Endodermal cell (in vitro differentiated cells): ENCODE results near the gene AFF3. TPM values are rescaled to one million over a fixed set of nuclear protein-coding genes. Genes with fewer than 3 reads are reported as not detected.

Source experiments
- DNase-seq: peaks from one replicate; pipeline ENCODE4 v3.0.0-alpha.2; 2017
- H3K27ac ChIP-seq: 2 replicates; pipeline ENCODE4 v1.5.1; 2013; ENCODE audit warnings: mild to moderate bottlenecking, low read depth, low read length, moderate library complexity
- H3K27me3 ChIP-seq: 2 replicates; pipeline ENCODE4 v1.6.1; 2013; ENCODE audit warnings: mild to moderate bottlenecking, low read length, moderate library complexity; ENCODE audit not compliant: insufficient read depth, control insufficient read depth, poor library complexity, severe bottlenecking
- H3K36me3 ChIP-seq: 2 replicates; pipeline ENCODE4 v1.7.0; 2013; ENCODE audit warnings: mild to moderate bottlenecking, low read length, moderate library complexity; ENCODE audit not compliant: control insufficient read depth, insufficient read depth
- H3K4me1 ChIP-seq: one replicate; pipeline ENCODE4 v1.7.0; 2013; ENCODE audit warnings: low read length; ENCODE audit not compliant: control insufficient read depth, insufficient read depth
- H3K4me3 ChIP-seq: 2 replicates; pipeline ENCODE4 v1.5.1; 2013; ENCODE audit warnings: mild to moderate bottlenecking, low read length, moderate library complexity
- H3K9ac ChIP-seq: 2 replicates; pipeline ENCODE4 v1.6.1; 2013; ENCODE audit warnings: mild to moderate bottlenecking, low read length, moderate library complexity; ENCODE audit not compliant: poor library complexity, severe bottlenecking; ENCODE audit errors: extremely low read depth
- H3K9me3 ChIP-seq: 2 replicates; pipeline ENCODE4 v1.6.1; 2013; ENCODE audit warnings: mild to moderate bottlenecking, low read length, moderate library complexity; ENCODE audit not compliant: control insufficient read depth
- H3K27ac Mint-ChIP-seq: 2 replicates; pipeline ENCODE4 v1.8.0; 2020; ENCODE audit warnings: mixed read lengths
- H3K27me3 Mint-ChIP-seq: 2 replicates; pipeline ENCODE4 v1.8.0; 2021; ENCODE audit warnings: mild to moderate bottlenecking, mixed read lengths; ENCODE audit not compliant: insufficient read depth
- H3K36me3 Mint-ChIP-seq: 2 replicates; pipeline ENCODE4 v1.8.0; 2020; ENCODE audit warnings: low read depth, mixed read lengths
- H3K4me1 Mint-ChIP-seq: 2 replicates; pipeline ENCODE4 v1.8.0; 2020; ENCODE audit warnings: mixed read lengths
- H3K4me3 Mint-ChIP-seq: 2 replicates; pipeline ENCODE4 v1.8.0; 2020; ENCODE audit warnings: mild to moderate bottlenecking, moderate library complexity, mixed read lengths
- H3K9me3 Mint-ChIP-seq: 2 replicates; pipeline ENCODE4 v1.8.0; 2020; ENCODE audit warnings: mild to moderate bottlenecking, mixed read lengths
- CTCF ChIP-seq: fragments of 200-600 bp; sonication (generic); conservative IDR thresholded peaks from 2 replicates; pipeline ENCODE4 v1.5.0; 2021; ENCODE audit warnings: antibody characterized with exemption, mild to moderate bottlenecking
- WGBS, 2 experiments: methylation state at CpG; one replicate each; pipeline versions ENCODE4 v1.1.5 to v1.1.7; 2013; ENCODE audit warnings: missing lambda C conversion rate in 2 of 2, mixed read lengths in 1 of 2; ENCODE audit not compliant: insufficient coverage in 1 of 2, insufficient read length in 1 of 2; 5-methylcytosine and 5-hydroxymethylcytosine counted together
- total RNA-seq, 2 donors: library from RNA; stranded (reverse); fragmentation: NEBNext Ultra II Directional in 1 of 2; extraction: Animal tissue kit (Norgen Biotek cat#: 25700) in 1 of 2; gene quantifications; 2 replicates in 1 of 2; 3 replicates in 1 of 2; pipeline ENCODE4 v1.2.1, GENCODE V29; 2021

AFF3 gene
- total RNA-seq, 2 donors from 2014 or later, result 0.62 to 0.73 TPM

DNA sequence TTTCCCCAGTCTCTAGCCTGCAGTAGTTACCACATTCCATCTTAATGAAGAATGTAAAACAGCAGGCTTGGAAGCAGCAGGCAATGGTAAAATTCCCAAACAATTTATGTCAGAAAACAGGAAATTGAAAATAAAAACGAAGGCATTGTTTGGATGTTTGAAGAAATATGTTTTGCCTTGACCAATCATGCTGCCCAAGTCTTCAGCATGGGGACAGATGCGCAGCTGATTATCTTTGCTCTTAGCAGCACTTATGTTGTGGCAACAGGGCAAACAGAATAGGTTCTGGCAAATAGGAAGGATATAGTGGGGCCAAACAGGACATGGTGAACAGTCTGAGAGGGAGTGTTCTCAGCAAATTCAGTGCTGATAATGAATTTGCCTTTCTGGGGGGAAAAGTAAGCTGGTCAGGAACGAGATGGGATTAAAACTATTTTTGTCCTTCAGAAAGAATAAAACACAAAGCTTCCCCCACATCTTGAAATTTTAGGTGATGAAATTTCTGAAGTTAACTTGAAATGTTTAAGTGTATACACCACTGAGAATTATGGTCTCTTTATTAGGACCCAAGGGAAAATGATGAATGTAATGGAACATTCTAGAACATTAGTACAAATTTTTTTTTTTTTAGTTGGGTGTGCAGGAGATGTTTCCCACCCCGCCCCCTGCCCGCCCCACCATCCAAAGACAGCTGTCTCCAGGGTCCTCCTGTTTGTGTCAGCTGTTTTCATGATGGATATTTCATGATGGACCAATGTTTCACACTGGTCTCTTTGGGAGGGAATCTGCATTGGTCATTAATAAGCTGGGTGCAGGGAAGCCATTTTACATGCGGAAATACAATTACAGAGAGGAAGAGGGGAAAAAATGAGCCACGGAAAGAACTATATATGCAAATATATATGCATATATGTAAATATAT lies 413.0 kb downstream of the AFF3 start:
- no peak overlapping the region for H3K4me3 ChIP-seq
- no peaks in the 10 kb centered on the region for H3K36me3 ChIP-seq
- peak overlapping the region; percentile 40 for H3K27ac ChIP-seq
- peak; percentile 44 for DNase-seq
- Mint-ChIP-seq H3K36me3 (no peaks in the 10 kb centered on the region), H3K9me3 (no peaks in the 10 kb centered on the region), H3K4me3 (no peak overlapping the region), H3K4me1 (no peaks in the 10 kb centered on the region), H3K27me3 (no peaks in the 10 kb centered on the region), H3K27ac (no peak overlapping the region)
- H3K4me1 ChIP-seq, result no peaks in the 10 kb centered on the region
- TF ChIP-seq CTCF, result no peak
- no peaks in the 10 kb centered on the region for H3K27me3 ChIP-seq
- H3K9ac ChIP-seq, result no peak overlapping the region
- no peaks in the 10 kb centered on the region for H3K9me3 ChIP-seq
- WGBS, 2 experiments, result 79 to 90% methylated on average over 2 to 5 of the region's 7 CpGs

DNA sequence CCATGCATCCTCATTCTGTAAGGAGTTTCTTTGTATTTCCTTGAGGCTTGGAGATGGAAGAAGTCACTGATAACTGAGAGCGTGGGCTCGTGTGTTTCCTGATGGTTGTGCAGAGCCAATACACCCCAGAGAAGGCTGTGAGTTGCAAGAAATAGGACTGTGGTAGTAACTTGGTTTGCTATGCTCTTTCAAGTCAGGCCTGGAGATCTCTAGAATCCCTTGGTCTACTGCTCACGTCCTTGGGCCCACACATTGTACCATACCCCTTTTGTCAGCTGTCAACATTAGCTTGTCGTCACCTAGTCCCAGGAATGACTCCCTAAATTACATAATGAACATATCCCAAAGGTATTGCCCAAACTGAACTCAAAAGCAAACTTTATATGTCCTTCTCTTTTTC lies 414.2 kb downstream of the AFF3 start:
- H3K27ac Mint-ChIP-seq, result no peak overlapping the region
- no peak overlapping the region for H3K4me3 Mint-ChIP-seq
- H3K4me1 ChIP-seq, result no peaks in the 10 kb centered on the region
- no peak for TF ChIP-seq CTCF
- no peaks in the 10 kb centered on the region for H3K27me3 Mint-ChIP-seq
- H3K36me3 ChIP-seq, result no peaks in the 10 kb centered on the region
- no peaks in the 10 kb centered on the region for H3K9me3 Mint-ChIP-seq
- H3K9me3 ChIP-seq, result no peaks in the 10 kb centered on the region
- no peaks in the 10 kb centered on the region for H3K27me3 ChIP-seq
- 84 to 92% methylated on average over 4 of the region's 4 CpGs for WGBS, 2 experiments
- no peaks in the 10 kb centered on the region for H3K4me1 Mint-ChIP-seq
- H3K36me3 Mint-ChIP-seq, result no peaks in the 10 kb centered on the region
- no peak for DNase-seq
- no peak overlapping the region for H3K27ac ChIP-seq
- H3K9ac ChIP-seq, result no peak overlapping the region
- H3K4me3 ChIP-seq, result no peak overlapping the region

DNA sequence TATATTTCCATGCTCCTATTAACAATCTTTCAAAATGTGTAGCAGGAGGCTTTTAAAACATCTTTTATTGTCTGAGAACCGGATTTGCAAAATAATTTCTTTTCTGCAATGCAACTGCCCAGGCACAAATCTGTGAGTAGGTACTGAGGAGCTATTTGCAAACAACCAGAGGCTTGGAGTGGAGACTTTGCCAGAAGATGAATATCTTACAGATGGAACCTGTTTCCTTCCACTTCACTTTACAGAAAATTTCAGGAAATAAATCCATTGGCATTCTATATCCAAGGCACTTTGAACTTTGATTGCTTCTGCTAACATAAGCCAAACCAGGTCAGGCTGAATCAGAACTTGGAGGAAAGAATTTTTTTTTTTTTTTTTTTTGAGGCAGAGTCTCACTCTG lies 415.2 kb downstream of the AFF3 start:
- Mint-ChIP-seq H3K4me3 (no peak overlapping the region), H3K9me3 (peaks cover 8% of the 10 kb centered on the region), H3K4me1 (no peaks in the 10 kb centered on the region), H3K36me3 (no peaks in the 10 kb centered on the region), H3K27me3 (no peaks in the 10 kb centered on the region), H3K27ac (no peak overlapping the region)
- DNase-seq, result no peak
- Histone ChIP-seq H3K4me3 (no peak overlapping the region), H3K27me3 (no peaks in the 10 kb centered on the region), H3K9me3 (peaks cover 5% of the 10 kb centered on the region), H3K4me1 (no peaks in the 10 kb centered on the region), H3K9ac (no peak overlapping the region), H3K36me3 (no peaks in the 10 kb centered on the region), H3K27ac (no peak overlapping the region)
- TF ChIP-seq CTCF, result no peak
- WGBS, 2 experiments, result 86 to 100% methylated on average over 1 of the region's 1 CpG
